GM21786 (cell line): Measurements from ENCODE around the gene ANKRD33B.

ENCODE experiments used
- ATAC-seq: cut with Tn5 transposase; IDR thresholded peaks from one replicate; pipeline ENCODE4 v1.9.1; 2021; ENCODE audit not compliant: unreplicated experiment

Gene ANKRD33B

DNA sequence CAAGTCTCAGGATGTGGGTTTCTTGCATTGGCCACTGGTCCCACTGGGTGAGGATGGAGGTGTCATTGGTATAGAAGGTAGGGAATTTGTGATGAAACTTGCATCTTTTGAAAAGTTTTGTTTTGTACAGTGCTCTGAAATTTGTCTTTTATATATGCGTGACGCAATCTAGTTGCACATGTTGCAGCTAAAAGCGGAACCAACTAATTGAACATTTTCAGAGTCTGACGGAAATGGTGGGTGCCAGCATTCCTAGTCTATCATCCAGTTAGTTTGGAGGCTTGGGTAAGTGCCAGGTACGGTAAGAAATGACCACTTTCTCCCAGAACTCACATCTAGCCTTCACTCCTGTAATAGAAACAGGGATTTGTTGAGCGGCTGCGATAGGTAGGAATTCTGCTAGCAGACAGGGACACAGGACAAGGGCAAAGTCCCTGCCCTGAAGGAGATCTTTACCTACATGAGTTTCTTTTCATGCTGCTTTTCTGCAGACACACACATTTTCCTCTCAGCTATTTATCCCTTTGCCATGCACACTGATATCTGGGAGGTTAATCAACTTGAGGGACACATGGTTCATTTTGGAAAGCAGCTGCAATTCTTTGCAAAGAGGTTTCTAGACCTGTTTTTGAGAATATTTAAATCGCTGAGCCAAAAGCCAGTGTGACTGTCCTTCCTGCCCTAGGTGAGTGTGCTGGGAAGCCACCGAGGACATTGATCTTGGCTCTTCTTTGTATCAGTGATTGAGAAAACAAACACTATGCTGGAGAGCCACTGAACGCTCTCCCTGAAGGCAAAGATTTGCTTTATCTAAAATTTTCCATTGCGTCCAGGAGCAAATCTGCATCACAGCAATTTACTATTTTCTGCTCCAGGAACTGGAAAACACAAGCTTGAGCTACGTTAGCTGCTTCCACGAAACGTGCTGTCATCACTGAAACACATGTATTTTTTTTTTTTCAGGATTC lies 107.5 kb downstream of the ANKRD33B start:
- ATAC-seq, result no peak

DNA sequence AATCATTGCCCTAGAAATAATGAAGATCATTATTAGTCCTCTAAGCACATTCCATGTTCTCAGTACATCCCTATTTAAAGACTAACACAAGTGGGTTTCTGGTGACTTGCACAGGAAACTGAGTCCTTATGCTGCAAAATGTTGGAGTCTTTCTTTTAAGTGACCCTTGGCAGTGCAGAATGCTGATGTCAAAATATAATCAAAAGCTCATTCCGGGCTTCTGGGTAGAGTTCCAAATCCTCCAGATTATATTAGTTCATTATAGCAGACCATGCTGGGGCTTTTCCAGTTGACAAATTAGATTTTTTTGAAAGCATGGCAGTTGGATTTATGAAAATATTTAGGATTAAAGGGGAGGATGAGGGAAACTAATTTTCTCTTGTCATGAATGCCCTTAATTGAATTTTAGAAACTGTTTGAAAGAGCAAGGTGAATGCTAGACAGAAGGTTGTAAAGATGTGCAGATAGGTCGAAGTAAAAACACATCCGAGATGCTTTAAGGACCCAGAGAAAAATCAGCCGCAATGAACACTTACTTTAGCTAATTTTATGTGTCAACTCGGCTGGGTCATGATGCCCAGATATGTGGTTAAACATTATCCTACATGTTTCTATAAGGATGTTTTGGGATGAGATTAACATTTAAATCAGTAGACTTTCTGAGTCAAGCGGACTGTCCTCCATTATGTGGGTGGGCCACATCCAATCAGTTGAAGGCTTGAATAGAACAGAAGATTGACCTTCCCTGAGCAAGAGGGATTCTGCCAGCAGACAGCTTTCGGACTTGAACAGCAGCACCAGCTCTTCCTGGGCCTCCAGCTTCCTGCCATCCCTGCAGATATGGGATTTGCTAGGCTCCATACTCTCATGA lies 108.5 kb downstream of the ANKRD33B start:
- ATAC-seq, result no peak

DNA sequence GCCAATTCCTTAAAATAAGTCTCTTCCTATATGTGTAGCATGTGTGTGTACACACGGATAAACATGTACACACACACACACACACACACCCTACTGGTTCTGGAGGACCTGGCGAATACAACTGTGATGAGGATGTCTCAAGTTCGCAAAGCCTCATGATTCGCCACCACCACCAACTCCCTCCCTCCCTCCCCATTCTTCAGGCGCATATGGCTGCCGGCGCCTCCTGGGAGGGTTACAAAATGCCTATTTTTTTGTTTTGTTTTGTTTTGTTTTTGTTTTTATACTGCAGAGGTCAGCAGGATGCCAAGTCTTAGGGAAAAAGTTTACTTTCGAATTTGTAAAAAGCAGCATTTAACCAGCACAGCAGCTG lies 109.1 kb downstream of the ANKRD33B start:
- no peak for ATAC-seq

DNA sequence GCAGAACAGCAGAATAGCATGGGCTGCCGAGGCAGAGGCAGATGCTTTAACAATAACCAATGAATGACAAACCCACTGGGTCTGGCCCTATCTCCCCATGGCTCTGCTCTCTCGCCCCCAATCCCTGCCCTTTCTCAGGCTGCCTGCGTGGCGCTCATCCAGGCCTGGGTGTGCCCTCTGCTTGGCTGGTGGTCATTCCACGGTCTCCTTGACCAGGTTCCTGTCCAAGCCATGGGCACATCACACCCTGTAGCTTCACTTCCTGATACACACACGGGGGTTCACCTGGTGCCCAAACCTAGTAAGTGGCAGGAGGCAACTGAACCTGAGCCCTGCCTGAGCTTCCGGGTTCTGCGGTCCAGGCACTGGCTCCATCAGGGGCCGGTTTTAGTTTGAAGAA lies 109.5 kb downstream of the ANKRD33B start:
- no peak for ATAC-seq

DNA sequence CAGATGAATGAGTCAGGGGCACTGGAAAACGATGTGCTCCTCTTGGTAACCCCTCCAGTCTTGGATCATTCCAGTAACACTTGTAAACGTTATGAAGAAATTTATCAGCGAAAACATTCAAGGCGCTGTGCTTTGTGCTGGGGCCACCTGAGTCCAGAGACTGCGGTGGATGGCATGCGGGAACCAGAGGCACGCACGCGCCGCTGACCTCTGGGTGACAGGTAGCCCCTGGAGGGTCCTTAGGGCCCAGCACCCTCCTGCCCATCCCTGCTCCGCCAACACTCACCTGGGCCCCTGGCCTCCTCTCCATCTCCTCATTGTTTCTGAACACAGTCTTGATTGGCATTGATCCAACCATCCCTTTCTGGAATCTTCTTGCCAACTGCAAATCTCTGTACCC lies 110.2 kb downstream of the ANKRD33B start:
- no peak for ATAC-seq

DNA sequence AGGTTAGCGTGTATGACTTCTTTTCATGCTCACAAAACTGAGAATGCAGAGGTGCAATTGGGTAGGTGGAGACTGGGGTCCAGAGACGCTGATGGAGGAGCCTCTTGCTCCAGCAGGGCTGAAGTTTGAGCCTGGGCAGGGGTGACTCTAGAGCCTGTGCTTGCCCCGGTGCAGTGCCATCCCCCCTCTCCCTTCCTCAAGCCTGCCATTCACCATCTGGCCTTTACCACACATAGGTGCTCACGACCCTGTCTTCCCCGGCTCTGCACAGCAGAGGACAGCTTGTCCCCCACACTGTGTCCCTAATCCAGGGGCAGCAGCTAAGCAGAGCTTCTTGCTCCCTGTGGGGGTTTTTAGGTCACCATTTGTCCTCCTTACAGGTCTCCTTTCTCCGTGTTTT lies 110.7 kb downstream of the ANKRD33B start:
- no peak for ATAC-seq

DNA sequence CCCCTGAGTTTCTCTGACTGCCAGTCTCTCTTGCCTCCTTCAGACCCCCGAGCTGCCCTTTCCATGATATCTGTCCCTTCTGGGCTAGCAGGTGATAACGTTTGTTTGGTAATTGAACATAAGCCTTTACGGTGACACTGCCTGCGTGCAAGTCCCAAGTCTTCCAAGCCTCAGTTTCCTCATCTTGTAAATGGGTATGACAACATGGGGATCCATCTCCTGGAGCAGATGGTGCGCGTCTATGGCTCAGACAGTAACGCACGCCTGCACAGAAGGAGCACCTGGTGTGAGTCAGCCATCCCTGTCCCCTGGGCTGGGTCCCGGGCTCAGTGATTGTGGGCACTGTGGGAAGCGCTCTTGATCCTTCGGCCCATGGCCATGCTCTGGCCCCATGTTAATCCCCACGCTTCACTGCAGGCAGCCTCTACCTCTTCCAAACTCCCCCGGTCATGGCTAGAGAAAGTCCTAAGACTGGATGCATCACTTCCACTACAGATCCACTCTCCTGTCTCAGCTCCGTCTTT lies 111.4 kb downstream of the ANKRD33B start:
- ATAC-seq, result no peak

DNA sequence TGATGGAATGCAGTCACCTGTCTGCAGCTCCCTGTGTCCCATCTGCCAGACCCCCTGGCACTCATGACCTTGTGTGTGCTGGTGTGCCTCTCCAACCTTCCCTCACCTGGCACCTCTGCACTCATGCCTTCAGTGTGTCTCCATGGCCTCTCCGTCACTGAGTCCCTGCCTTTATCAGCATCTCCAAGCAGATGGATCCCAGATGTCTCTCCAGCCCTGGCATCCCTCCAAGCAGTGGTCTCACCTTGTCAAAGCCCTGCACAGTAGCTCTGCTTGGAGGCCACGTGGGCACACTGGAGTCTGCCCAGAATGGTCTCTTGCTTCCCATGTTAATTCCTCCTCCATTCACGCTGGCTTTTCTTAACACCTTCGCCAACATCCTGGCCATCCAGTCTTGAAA lies 112.4 kb downstream of the ANKRD33B start:
- ATAC-seq, result no peak

DNA sequence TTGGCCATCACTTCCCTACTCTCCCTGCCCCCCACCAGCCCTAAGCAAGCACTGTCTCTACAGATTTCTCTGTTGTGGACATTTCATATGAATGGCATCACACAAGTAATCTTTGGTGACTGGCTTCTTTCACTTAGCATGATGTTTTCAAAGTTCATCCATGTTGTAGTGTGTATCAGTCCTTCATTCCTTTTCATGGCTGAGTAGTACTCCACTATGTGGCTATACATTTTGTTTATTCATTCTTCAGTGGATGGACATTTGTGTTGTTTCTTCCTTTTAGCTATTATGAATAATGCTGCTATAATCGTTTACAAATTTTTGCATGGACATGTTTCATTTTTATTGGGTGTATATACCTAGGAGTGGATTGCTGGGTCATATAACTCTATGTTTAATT lies 113.1 kb downstream of the ANKRD33B start:
- no peak for ATAC-seq

DNA sequence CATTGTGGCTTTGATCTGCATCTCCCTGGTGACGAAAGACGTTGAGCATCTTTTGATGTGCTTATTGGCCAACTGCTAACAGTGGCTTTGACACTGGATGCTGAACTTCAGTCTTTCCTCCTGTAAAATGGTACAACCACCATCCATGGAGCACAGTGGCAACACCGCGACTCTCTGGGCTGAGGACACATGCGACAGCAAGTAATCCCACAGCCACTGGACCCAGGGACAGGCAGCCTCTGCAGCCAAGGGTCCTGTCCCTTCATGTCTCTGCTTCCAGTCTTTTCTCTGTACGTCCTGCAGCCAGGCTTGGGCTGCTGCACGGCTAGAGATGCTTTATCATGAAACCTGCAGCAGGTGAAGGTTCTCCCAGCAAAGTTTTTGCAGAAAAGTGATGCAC lies 113.7 kb downstream of the ANKRD33B start:
- no peak for ATAC-seq

DNA sequence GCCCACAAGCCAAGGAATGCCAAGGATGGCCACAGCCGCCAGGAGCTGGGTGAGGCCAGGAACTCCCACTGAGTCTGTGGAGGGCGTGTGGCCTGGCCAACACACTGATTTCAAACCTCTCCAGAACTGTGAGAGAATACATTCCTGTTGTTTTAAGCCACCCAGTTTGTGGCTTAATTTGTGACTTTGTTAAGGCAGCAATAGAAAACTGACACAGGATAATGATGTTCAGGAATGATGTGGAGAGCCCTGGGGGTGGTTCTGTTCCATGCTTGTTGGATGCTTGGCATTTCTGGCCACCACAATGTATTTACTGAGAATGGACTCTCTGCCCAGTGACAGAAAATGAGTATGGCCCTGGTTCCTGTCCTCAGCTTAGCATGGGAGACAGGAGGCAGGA lies 114.4 kb downstream of the ANKRD33B start:
- no peak for ATAC-seq

DNA sequence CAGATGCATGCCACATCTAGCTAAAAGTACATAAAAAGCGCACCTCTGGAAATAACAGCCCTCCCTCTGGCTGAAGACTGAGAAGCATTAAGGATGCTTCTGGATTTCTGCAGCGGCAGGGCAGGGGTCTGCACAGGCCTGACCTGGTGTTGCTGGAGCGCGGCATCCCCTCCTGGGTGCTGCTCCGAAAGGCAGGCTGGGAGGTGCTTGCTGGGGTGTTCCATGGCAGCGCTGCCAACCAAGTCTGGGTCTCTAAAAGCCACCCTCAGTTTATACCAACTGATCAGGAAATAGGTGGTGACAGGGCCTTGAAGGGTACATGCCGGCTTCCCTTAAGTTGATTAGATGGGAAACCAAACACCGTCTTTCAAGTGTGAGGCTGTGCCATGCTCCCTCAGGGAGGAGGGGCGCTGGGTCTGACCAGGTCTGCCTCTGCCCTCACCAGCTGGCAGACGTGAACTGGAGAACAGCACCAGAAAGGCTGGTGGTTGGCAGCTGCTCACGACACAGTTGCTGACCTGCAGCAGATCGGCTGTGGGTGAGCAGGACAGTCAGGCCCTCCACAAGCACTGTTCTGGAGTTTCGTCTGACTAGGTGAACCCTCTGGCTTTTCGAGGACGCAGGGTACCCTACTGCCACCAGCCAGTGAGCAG lies 115.6 kb downstream of the ANKRD33B start:
- ATAC-seq, result no peak

DNA sequence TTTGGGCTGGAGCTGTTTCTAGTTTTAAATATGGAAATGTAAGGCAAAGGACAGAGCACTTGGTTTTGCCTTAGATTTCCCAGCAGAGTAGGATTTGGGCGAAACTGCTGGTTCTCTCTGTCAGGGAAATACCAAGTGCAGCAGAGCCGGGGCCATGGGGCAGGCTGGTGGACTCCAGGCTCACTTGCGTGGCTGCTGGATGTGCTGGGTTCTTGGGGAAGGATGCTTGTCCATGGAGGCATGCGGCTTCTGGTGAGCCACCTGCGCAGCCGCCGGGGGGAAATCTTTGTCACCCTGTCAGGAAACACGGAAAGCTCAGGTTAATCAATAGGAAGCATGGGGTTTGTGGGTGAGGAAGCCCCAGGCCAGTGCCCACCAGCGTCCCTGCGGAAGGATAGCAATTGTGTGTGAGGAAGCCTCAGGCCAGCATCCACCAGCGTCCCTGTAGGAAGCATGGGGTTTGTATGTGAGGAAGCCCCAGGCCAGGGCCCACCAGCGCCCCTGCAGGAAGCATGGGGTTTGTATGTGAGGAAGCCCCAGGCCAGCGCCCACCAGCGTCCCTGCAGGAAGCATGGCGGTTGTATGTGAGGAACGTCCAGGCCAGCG lies 117.1 kb downstream of the ANKRD33B start:
- ATAC-seq, result no peak

DNA sequence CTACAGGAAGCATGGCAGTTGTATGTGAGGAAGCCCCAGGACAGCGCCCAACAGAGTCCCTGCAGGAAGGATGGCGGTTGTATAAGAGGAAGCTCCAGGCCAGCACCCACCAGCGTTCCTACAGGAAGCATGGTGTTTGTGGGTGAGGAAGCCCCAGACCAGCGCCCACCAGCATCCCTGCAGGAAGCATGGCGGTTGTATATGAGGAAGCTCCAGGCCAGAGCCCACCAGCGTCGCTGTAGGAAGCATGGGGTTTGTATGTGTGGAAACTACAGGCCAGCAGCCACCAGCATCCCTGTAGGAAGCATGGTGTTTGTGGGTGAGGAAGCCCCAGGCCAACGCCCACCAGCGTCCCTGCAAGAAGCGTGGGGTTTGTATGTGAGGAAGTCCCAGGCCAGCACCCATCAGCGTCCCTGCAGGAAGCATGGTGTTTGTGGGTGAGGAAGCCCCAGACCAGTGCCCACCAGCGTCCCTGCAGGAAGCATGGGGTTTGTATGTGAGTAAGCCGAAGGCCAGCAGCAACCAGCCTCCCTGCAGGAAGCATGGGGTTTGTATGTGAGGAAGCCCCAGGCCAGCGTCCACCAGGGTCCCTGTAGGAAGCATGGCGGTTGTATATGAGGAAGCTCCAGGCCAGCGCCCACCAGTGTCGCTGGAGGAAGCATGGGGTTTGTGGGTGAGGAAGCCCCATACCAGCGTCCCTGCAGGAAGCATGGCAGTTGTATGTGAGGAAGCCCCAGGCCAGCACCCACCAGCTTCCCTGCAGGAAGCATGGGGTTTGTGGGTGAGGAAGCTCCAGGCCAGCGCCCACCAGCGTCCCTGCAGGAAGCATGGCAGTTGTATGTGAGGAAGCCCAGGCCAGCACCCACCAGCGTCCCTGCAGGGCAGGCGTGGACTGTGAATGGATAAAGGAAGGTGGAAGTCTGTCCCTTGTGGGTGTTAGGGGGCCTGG lies 118.1 kb downstream of the ANKRD33B start:
- ATAC-seq, result no peak

DNA sequence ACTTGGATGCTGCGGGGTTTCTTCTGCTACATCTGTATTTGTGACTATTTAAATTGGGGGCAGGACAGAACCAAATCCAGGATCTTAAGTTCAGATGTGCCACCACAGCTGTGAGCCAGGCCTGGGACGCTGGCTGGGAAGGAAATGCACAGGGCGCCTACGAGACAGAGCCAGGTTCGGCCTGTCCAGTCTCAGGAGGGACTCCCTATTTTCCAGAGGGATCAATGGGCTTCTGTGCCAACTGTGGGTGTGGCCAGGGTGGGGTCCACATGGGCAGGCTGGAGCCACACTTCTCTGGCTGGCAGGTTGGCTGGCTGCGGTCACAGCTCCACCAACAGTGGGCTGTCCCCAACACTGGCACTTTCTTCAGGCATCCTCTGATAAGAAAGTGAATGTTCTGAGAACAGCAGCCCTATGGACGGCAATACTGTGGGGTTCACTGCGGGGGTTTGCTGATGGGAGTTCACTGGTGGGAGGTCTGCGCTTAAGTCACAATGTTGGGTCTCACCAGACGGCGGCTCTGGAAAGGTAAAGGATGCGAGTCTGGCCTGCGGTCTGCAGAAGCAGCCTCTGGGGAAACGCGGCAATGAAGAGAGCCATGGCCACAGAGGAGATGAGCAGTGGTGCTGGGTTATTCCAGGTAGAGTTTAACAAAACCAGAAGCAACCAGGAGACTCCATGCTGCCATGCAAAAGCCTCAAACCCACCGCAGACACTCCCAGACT lies 119.1 kb downstream of the ANKRD33B start:
- no peak for ATAC-seq

DNA sequence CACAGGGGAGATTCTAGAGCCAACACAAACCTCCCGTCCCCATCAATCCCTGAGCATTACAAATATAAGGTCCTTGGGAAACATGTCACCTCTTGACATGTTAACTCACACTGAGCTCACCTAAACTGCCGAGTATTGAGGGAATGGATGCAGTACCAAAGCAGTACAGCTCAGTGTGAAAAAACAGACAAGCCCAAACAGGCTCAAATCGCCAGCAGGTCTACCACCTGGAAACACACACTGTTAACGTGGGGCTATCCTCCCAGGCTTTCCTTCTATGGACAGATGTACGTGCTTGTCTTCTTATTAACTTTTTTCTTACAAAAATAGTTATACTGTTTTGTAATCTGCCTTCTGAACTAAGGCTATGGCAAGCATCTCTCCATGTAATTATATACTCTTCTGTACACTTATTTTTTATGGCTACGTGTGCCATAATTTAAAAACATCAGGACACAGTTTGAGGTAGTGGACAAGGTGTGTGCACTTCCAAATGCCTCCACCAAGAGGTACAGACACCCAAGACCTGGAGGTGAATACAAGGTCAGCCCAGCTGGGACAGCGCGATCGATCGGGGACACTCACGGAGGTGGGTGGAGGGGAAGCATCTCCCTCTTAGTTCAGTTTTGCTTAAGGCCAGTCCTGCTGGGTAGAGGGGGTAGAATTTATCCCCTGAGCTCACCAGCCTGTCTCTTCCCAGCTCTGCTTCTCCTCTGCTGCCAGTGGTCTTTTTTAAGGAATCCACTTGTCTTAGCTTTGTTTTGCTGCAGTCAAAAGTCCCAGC lies 120.6 kb downstream of the ANKRD33B start:
- ATAC-seq, result peak; percentile 52

DNA sequence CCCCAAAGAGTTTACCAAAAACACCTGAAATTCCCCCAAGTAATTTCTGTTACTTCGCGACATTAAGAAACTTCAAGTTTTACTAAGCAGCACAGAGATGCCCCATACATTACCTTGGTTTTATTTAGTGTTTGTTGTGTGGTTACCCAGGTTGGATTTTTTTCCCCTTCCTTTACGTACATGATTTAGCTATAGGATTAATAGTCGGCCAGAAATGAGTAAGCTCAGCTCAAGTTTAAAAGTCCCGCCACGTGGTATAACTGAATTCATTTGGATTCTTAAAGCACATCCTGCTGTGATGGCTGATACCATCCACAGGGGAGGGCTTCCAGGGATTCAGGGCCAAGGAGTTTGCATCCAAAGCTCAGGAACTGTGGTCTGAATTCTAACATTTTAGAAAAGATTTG lies 121.2 kb downstream of the ANKRD33B start:
- peak; percentile 73 for ATAC-seq

DNA sequence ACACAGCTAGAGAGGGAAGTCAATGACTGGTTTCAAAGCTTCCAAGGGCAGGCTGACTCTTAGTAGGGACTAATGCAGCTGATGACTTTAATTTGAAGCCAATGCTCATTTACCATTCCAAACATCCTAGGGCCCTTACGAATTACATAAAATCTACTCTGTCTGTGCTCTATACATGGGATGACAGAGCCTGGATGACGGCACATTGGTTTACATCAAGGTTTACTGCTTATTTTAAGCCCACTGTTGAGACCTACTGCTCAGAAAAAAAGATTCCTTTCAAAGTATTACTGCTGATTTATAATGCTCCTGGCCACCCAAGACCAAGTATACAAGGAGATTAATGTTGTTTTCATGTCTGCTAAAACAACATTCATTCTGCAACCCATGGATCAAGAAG lies 123.0 kb downstream of the ANKRD33B start:
- no peak for ATAC-seq
